ENCODE measurements around the gene CEP128. TPM values are rescaled to one million over a fixed set of nuclear protein-coding genes. Genes with fewer than 3 reads are reported as not detected.

The CEP128 gene
- total RNA-seq, 1 donor from 2014 or later = 9.7 TPM

DNA sequence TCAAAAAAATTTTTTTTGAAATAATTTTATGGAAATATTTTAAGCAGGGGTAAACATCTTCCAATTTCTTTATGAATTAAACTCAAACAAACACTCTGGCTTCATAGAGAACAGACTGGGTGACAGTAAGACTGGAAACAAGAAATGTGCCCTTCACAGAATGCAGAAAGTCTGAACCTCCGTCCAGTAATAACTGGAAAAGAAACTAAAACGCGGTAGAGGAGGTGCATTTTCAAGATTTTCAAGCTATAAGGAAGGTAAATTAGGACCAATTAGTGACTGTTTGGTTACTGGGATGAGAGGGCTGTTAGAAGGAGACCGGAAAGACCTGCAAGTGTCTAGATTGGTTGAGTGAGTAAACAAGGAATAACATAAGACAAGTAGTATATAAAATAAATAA lies 245.7 kb downstream of the CEP128 start:
- no peaks in the 10 kb centered on the region for H3K36me3 Mint-ChIP-seq (ENCODE audit: unreplicated experiment)
- TF ChIP-seq, protein P1, sequence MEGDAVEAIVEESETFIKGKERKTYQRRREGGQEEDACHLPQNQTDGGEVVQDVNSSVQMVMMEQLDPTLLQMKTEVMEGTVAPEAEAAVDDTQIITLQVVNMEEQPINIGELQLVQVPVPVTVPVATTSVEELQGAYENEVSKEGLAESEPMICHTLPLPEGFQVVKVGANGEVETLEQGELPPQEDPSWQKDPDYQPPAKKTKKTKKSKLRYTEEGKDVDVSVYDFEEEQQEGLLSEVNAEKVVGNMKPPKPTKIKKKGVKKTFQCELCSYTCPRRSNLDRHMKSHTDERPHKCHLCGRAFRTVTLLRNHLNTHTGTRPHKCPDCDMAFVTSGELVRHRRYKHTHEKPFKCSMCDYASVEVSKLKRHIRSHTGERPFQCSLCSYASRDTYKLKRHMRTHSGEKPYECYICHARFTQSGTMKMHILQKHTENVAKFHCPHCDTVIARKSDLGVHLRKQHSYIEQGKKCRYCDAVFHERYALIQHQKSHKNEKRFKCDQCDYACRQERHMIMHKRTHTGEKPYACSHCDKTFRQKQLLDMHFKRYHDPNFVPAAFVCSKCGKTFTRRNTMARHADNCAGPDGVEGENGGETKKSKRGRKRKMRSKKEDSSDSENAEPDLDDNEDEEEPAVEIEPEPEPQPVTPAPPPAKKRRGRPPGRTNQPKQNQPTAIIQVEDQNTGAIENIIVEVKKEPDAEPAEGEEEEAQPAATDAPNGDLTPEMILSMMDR (IDR thresholded peaks at IDR 0.05) = no peak
- H3K27ac Mint-ChIP-seq (ENCODE audit: unreplicated experiment) = no peak overlapping the region
- no peak for DNase-seq (ENCODE audit: extremely low spot score, unreplicated experiment)
- H3K27me3 Mint-ChIP-seq (ENCODE audit: unreplicated experiment) = no peaks in the 10 kb centered on the region
- H3K4me3 Mint-ChIP-seq (ENCODE audit: unreplicated experiment) = no peak overlapping the region
- H3K4me1 Mint-ChIP-seq (ENCODE audit: unreplicated experiment) = no peaks in the 10 kb centered on the region
- H3K9me3 Mint-ChIP-seq (ENCODE audit: unreplicated experiment) = peaks cover 11% of the 10 kb centered on the region

DNA sequence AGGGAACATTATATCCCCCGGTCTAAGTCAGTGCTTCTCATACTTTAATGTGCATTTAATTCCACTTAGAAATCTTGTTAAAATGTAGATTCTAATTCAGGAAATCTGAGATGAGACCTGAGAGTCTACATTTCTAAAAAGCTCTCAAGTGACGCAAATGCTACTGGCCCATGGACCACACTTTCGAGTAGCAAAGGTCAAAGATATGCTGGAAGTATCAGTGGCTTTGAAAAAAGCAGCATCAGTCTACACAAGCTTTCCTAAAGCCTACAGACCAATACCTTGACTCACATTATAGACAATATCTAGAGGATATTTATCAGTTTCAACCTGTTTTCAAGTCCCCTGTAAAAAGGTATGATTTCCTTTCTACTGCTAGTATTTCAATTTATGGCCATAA lies 248.6 kb downstream of the CEP128 start:
- DNase-seq (ENCODE audit: extremely low spot score, unreplicated experiment) = no peak
- Mint-ChIP-seq H3K36me3 (ENCODE audit: unreplicated experiment) (no peaks in the 10 kb centered on the region), H3K4me3 (ENCODE audit: unreplicated experiment) (no peak overlapping the region), H3K4me1 (ENCODE audit: unreplicated experiment) (no peaks in the 10 kb centered on the region), H3K27me3 (ENCODE audit: unreplicated experiment) (no peaks in the 10 kb centered on the region), H3K27ac (ENCODE audit: unreplicated experiment) (no peak overlapping the region), H3K9me3 (ENCODE audit: unreplicated experiment) (peaks cover 11% of the 10 kb centered on the region)
- TF ChIP-seq, protein P1 (IDR thresholded peaks at IDR 0.05) = no peak

DNA sequence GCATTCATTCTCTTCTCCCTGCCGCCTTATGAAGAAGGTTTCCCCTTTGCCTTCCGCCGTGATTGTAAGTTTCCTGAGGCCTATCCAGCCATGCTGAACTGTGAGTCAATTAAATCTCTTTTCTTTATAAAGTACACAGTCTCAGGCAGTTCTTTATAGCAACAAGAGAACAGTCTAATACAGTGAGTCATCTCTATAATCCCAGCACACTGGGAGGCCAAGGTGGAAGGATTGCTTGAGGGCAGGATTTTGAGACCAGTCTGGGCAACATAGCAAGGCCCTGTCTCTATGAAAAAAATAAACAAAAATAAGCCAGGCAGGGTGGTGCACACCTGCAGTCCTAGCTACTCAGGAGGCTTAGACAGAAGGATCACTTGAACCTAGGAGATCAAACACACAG lies 259.9 kb downstream of the CEP128 start:
- H3K4me3 Mint-ChIP-seq (ENCODE audit: unreplicated experiment) = no peak overlapping the region
- TF ChIP-seq, protein P1 (IDR thresholded peaks at IDR 0.05) = no peak
- H3K4me1 Mint-ChIP-seq (ENCODE audit: unreplicated experiment) = peaks cover 25% of the 10 kb centered on the region
- H3K27ac Mint-ChIP-seq (ENCODE audit: unreplicated experiment) = no peak overlapping the region
- no peak for DNase-seq (ENCODE audit: extremely low spot score, unreplicated experiment)
- peaks cover 34% of the 10 kb centered on the region for H3K9me3 Mint-ChIP-seq (ENCODE audit: unreplicated experiment)
- H3K27me3 Mint-ChIP-seq (ENCODE audit: unreplicated experiment) = no peaks in the 10 kb centered on the region
- H3K36me3 Mint-ChIP-seq (ENCODE audit: unreplicated experiment) = peaks cover 42% of the 10 kb centered on the region

DNA sequence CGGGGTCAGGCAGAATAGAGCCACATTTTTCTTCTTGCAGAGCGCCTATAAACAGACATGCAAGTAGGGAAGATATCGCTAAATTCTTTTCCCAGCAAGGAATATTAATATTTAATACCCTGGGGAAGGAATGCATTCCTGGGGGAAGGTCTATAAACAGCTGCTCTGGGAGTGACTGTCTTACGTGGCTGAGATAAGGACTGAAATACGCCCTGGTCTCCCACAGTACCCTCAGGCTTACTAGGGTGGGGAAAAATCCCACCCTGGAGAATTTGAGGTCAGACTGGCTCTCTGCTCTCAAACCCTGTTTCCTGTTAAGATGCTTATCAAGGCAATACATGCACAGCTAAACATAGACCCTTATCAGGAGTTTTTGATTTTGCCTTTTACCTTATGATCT lies 262.3 kb downstream of the CEP128 start:
- H3K9me3 Mint-ChIP-seq (ENCODE audit: unreplicated experiment) = peaks cover 28% of the 10 kb centered on the region

DNA sequence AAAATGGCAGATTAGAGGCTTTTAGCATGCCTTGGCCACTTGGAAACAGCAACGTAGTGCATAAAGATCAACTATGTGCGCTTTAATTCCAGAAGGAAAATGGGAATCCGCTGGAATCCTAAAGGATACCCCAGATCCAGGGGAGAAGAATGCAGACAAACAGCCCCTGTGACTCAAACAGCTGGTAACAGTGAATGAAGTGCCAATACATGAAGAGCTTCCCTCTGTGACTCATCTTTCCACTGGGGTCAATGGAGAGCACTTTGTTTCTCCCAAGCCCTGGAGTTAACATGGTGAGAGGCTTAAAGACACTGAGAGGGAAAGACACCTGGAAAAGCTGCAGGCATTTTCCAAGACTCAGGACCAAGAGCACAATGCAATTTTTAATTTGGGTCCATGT lies 263.1 kb downstream of the CEP128 start:
- no peaks in the 10 kb centered on the region for H3K27me3 Mint-ChIP-seq (ENCODE audit: unreplicated experiment)
- peaks cover 21% of the 10 kb centered on the region for H3K9me3 Mint-ChIP-seq (ENCODE audit: unreplicated experiment)
- TF ChIP-seq, protein P1 (IDR thresholded peaks at IDR 0.05) = no peak
- peaks cover 36% of the 10 kb centered on the region for H3K36me3 Mint-ChIP-seq (ENCODE audit: unreplicated experiment)
- H3K27ac Mint-ChIP-seq (ENCODE audit: unreplicated experiment) = no peak overlapping the region
- no peak for DNase-seq (ENCODE audit: extremely low spot score, unreplicated experiment)
- H3K4me3 Mint-ChIP-seq (ENCODE audit: unreplicated experiment) = no peak overlapping the region
- H3K4me1 Mint-ChIP-seq (ENCODE audit: unreplicated experiment) = peaks cover 8% of the 10 kb centered on the region

More for the DNA sequence above, 262.3 kb downstream of the CEP128 start:
- H3K27me3 Mint-ChIP-seq (ENCODE audit: unreplicated experiment) = no peaks in the 10 kb centered on the region
- H3K36me3 Mint-ChIP-seq (ENCODE audit: unreplicated experiment) = peaks cover 33% of the 10 kb centered on the region
- H3K4me3 Mint-ChIP-seq (ENCODE audit: unreplicated experiment) = no peak overlapping the region
- H3K4me1 Mint-ChIP-seq (ENCODE audit: unreplicated experiment) = peaks cover 15% of the 10 kb centered on the region
- TF ChIP-seq, protein P1 (IDR thresholded peaks at IDR 0.05) = no peak
- DNase-seq (ENCODE audit: extremely low spot score, unreplicated experiment) = no peak
- no peak overlapping the region for H3K27ac Mint-ChIP-seq (ENCODE audit: unreplicated experiment)
